Dendritic cell treated with granulocyte-macrophage colony-stimulating factor and Interleukin-4, amounts not matched to agents 40 ng/mL and 50 ng/mL, for 4 days (primary cell): ENCODE data around the gene ILF2.
"Not testable (repeated sequence)": the region's sequence is repeated elsewhere in the genome, so short reads cannot be mapped to it uniquely, and the experiment has no call there.

Experiments used
- H3K27ac Mint-ChIP-seq: one replicate; pipeline ENCODE4 v1.8.0; 2022; ENCODE audit warnings: mild to moderate bottlenecking, mixed read lengths
- H3K27me3 Mint-ChIP-seq: one replicate; pipeline ENCODE4 v1.8.0; 2022; ENCODE audit warnings: mild to moderate bottlenecking, mixed read lengths
- H3K36me3 Mint-ChIP-seq: one replicate; pipeline ENCODE4 v1.8.0; 2022; ENCODE audit warnings: low read depth, mixed read lengths
- H3K4me1 Mint-ChIP-seq: one replicate; pipeline ENCODE4 v1.8.0; 2022; ENCODE audit warnings: low read depth, mixed read lengths
- H3K4me3 Mint-ChIP-seq: one replicate; pipeline ENCODE4 v1.8.0; 2022; ENCODE audit warnings: mild to moderate bottlenecking, moderate library complexity, mixed read lengths
- H3K9me3 Mint-ChIP-seq: one replicate; pipeline ENCODE4 v1.8.0; 2022; ENCODE audit warnings: mixed read lengths
- intact Hi-C: fragments of 100-400 bp; cut with micrococcal nuclease; formaldehyde crosslinking; loops from one replicate; pipeline ENCODE4 v1.15.0; 2022

Gene ILF2

DNA sequence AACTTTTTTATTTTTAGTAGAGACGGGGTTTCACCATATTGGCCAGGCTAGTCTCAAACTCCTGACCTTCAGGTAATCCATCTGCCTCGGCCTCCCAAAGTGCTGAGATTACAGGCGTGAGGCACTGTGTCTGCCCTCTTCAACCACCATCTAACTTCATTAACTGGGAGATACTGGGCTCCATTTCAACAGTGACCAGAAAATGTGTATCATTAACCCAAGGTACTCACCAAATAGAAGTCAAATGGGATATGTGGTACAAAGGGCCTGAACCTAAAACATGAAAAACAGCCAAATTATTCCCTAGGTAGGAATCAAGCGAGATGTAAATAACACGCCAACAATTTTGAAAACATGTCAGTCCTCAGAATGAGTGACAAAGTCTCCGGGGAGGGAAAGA, 1.2 kb downstream of the ILF2 start:
- no peaks in the 10 kb centered on the region for H3K9me3 Mint-ChIP-seq
- no peak overlapping the region for H3K4me3 Mint-ChIP-seq
- H3K27ac Mint-ChIP-seq: no peak overlapping the region
- intact Hi-C loops: loop anchor here (2.0 to 5.0 kb wide), 2 partner anchors 102 to 321 kb away; partner anchors contain the start of genes RPS27 and S100A2
- H3K4me1 Mint-ChIP-seq: peaks cover 5% of the 10 kb centered on the region
- H3K27me3 Mint-ChIP-seq: no peaks in the 10 kb centered on the region
- no peaks in the 10 kb centered on the region for H3K36me3 Mint-ChIP-seq

DNA sequence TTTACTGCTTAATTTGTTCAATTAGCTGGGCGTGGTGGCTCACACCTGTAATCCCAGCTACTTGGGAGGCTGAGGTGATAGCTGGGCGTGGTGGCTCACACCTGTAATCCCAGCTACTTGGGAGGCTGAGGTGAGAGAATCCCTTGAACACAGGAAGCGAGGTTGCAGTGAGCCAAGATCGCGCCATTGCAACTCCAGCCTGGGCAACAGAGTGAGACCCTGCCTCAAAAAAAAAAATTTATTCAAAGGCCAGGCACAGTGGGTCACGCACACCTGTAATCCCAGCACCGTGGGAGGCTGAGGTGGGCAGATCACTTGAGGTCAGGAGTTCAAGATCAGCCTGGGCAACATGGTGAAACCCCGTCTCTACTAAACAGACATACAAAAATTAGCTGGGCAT, 2.1 kb downstream of the ILF2 start:
- H3K36me3 Mint-ChIP-seq, H3K4me3 Mint-ChIP-seq, intact Hi-C loops, H3K27ac Mint-ChIP-seq, H3K4me1 Mint-ChIP-seq, H3K27me3 Mint-ChIP-seq, H3K9me3 Mint-ChIP-seq: not testable (repeated sequence)

GRCh38 chr1:153667439-153667838, 3.4 kb downstream of the ILF2 start:
- Mint-ChIP-seq H3K27me3 (no peaks in the 10 kb centered on the region), H3K4me1 (peaks cover 12% of the 10 kb centered on the region), H3K27ac (no peak overlapping the region), H3K4me3 (no peak overlapping the region), H3K9me3 (no peaks in the 10 kb centered on the region), H3K36me3 (no peaks in the 10 kb centered on the region)
- intact Hi-C loops: no loop called here

- H3K9me3 Mint-ChIP-seq: no peaks in the 10 kb centered on the region
- no peak overlapping the region for H3K27ac Mint-ChIP-seq
Measured at GRCh38 chr1:153663211-153663610, 7.6 kb downstream of the ILF2 start.

DNA sequence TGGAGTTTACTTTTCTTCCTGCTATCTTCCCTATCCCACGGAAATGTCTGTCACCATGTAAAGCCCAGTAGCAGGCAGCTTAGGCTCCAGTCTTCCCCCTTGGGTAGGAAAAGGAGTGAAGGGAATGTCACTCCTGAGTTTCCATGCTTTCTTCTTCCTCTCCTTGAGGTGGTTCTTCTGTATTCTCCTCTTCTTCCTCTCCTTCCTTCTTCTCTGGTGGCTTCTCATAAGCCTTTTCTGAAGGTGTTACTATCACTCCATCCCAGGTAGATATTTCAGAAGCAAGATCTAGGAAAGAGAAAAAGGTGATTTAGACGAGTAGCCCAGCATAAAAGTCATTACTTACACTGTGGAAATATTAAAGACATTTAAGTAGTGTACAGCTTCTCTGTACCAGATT, 8.5 kb downstream of the ILF2 start:
- H3K27ac Mint-ChIP-seq: peak overlapping the region; percentile 55

More at GRCh38 chr1:153663211-153663610, 7.6 kb downstream of the ILF2 start:
- intact Hi-C loops: no loop called here
- peaks cover 7% of the 10 kb centered on the region for H3K36me3 Mint-ChIP-seq
- peaks cover 22% of the 10 kb centered on the region for H3K4me1 Mint-ChIP-seq
- H3K4me3 Mint-ChIP-seq: no peak overlapping the region
- H3K27me3 Mint-ChIP-seq: no peaks in the 10 kb centered on the region

GRCh38 chr1:153661111-153661708, 9.6 kb downstream of the ILF2 start:
- peaks cover 7% of the 10 kb centered on the region for H3K36me3 Mint-ChIP-seq
- H3K27ac Mint-ChIP-seq: no peak overlapping the region
- H3K9me3 Mint-ChIP-seq: no peaks in the 10 kb centered on the region
- intact Hi-C loops: no loop called here
- no peak overlapping the region for H3K4me3 Mint-ChIP-seq
- H3K27me3 Mint-ChIP-seq: no peaks in the 10 kb centered on the region
- H3K4me1 Mint-ChIP-seq: peaks cover 22% of the 10 kb centered on the region

More for the DNA sequence above, 8.5 kb downstream of the ILF2 start:
- Mint-ChIP-seq H3K9me3 (no peaks in the 10 kb centered on the region), H3K4me3 (no peak overlapping the region), H3K36me3 (peaks cover 7% of the 10 kb centered on the region), H3K27me3 (no peaks in the 10 kb centered on the region), H3K4me1 (peaks cover 22% of the 10 kb centered on the region)
- intact Hi-C loops: no loop called here

GRCh38 chr1:153659656-153660055, 11.1 kb downstream of the ILF2 start:
- H3K9me3 Mint-ChIP-seq: no peaks in the 10 kb centered on the region

DNA sequence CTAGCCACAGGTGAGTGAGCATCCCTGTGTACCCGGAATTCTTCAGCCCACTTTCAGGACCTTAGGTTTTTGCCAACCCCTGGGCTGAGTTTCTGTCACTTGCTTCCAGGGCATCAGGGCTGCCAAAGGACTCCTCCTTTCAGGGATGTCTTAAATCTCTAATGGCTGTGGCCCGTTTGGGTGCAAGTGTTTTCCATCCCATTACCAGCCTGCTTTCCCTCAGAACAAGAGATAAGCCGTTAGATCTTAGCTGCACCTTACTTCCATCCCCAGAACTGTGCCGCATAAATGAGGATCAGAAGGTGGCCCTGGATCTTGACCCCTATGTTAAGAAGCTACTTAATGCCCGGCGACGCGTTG, 11.6 kb downstream of the ILF2 start:
- intact Hi-C loops: no loop called here
- H3K4me3 Mint-ChIP-seq: peak overlapping the region; percentile 95

More at GRCh38 chr1:153659656-153660055, 11.1 kb downstream of the ILF2 start:
- Mint-ChIP-seq H3K4me3 (peak overlapping the region; percentile 95), H3K27me3 (no peaks in the 10 kb centered on the region), H3K36me3 (peaks cover 7% of the 10 kb centered on the region), H3K27ac (peak overlapping the region; percentile 96), H3K4me1 (peaks cover 22% of the 10 kb centered on the region)
- intact Hi-C loops: no loop called here

GRCh38 chr1:153658400-153659174, 12.2 kb downstream of the ILF2 start, which contains the start of gene SNAPIN:
Gene SNAPIN, plus strand, starts transcription at chr1:153658703. Its CDS starts 41 bp downstream, at chr1:153658744.
- peaks cover 7% of the 10 kb centered on the region for H3K36me3 Mint-ChIP-seq
- intact Hi-C loops: loop anchor here (1.0 kb wide), 1 partner anchor 24 kb away; the partner anchor contains the start of gene CHTOP
- H3K27ac Mint-ChIP-seq: peak within 1 kb of the TSS; percentile 96
- H3K4me1 Mint-ChIP-seq: peaks cover 27% of the 10 kb centered on the region
- H3K9me3 Mint-ChIP-seq: no peaks in the 10 kb centered on the region
- H3K27me3 Mint-ChIP-seq: no peaks in the 10 kb centered on the region
- H3K4me3 Mint-ChIP-seq: peak within 1 kb of the TSS; percentile 95

More for the DNA sequence above, 11.6 kb downstream of the ILF2 start:
- no peaks in the 10 kb centered on the region for H3K27me3 Mint-ChIP-seq
- H3K9me3 Mint-ChIP-seq: no peaks in the 10 kb centered on the region
- H3K27ac Mint-ChIP-seq: peak overlapping the region; percentile 96
- peaks cover 24% of the 10 kb centered on the region for H3K4me1 Mint-ChIP-seq
- H3K36me3 Mint-ChIP-seq: peaks cover 7% of the 10 kb centered on the region

DNA sequence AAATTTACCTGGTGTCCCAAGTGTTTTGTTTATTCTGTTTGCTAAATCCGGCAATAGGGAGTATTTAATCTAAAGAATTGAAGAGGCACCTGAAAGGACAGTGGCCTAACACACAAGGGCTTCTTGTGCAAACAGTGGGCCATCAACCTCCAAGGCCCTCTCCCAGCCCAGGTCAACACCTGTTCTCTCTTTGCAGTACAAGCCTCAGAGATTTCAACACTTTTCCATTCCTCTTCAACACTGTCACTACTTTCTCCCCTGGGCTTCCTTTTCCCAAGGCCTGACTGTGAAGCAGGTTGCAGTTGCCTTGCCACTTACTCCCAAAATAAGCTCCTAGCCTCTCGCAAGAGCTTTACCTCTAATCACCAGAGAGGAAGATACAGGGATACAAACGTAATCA, 15.5 kb downstream of the ILF2 start:
- peaks cover 7% of the 10 kb centered on the region for H3K36me3 Mint-ChIP-seq
- intact Hi-C loops: no loop called here
- peaks cover 22% of the 10 kb centered on the region for H3K4me1 Mint-ChIP-seq
- H3K4me3 Mint-ChIP-seq: no peak overlapping the region
- H3K9me3 Mint-ChIP-seq: no peaks in the 10 kb centered on the region
- no peak overlapping the region for H3K27ac Mint-ChIP-seq
- H3K27me3 Mint-ChIP-seq: no peaks in the 10 kb centered on the region

DNA sequence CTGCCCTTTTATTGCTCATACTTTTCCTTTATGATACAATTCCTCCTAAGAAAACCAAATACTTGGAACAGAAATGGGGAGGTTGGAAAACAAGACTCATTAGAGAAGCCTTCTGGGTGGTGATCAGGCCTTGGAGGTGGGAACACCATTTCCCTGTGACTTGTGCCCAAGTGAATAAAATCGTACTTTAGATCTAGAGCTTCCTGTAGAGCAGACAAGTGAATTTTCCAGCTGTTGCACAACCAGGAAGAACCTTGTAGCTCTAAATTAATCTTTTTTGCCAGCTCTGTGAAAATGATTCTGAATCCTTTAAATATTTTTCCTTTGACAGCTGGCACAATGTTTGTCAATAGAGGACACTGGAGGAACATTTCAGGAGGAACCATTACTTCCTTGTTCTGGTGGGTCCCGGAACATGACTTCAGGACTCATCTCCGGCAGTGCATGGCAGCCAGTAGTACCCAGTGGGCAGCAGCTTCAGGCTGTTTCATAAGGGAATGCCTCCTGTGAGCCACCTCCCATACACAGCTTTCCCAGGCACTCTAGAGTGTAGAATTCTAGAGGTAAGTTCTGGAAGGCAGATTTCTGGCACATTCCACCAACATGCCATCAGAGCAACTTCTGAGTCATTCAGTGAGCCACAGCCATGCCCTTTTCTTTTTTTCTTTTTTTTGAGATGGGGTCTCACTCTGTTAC, 17.8 kb downstream of the ILF2 start:
- peak overlapping the region; percentile 96 for H3K27ac Mint-ChIP-seq

DNA sequence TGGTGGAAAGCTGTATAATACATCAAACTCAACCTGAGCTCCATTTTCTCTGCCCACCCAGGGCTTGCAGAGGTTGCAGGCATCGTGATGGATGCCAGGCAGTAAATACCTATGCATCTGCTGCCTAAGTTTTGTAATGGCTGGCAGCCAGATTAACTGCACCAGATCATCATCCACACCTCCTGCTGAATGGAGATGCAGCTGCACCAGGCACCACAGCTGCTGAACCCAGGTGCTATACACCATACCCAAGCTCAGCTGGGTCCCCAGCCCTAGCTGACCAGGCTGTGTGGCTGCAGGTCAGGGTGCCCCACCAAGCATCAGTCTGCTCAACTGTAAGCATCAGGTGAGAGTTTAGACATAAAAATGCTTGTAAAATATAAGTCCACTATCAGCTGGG, 19.0 kb downstream of the ILF2 start:
- Mint-ChIP-seq H3K4me3 (no peak overlapping the region), H3K36me3 (peaks cover 15% of the 10 kb centered on the region), H3K27ac (no peak overlapping the region), H3K27me3 (no peaks in the 10 kb centered on the region), H3K9me3 (no peaks in the 10 kb centered on the region), H3K4me1 (peaks cover 33% of the 10 kb centered on the region)
- intact Hi-C loops: no loop called here

More for the DNA sequence above, 17.8 kb downstream of the ILF2 start:
- no peaks in the 10 kb centered on the region for H3K9me3 Mint-ChIP-seq
- H3K27me3 Mint-ChIP-seq: no peaks in the 10 kb centered on the region
- H3K36me3 Mint-ChIP-seq: peaks cover 3% of the 10 kb centered on the region
- H3K4me1 Mint-ChIP-seq: peaks cover 21% of the 10 kb centered on the region
- no peak overlapping the region for H3K4me3 Mint-ChIP-seq
- intact Hi-C loops: no loop called here

DNA sequence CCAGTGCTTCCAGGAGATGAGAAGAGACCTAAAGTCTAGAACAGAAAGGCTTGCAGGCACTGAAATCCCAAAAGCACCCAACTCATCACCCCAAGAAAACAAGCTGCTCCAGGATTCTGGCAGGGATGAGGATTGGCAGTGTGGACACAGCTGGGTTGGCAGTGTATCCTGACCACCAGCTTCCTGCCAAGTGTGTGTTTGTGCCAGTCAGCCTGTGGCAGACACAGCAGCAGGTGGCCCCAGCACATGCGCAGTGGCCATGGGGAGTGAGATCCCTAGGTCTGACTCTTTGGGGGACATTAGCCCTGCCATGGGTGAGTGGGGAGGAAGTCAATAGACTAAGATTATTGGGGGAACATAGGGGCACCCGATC, 20.9 kb downstream of the ILF2 start:
- intact Hi-C loops: no loop called here
- Mint-ChIP-seq H3K4me3 (no peak overlapping the region), H3K27me3 (no peaks in the 10 kb centered on the region), H3K4me1 (peaks cover 52% of the 10 kb centered on the region), H3K36me3 (peaks cover 34% of the 10 kb centered on the region), H3K9me3 (no peaks in the 10 kb centered on the region), H3K27ac (peak overlapping the region; percentile 23)
